NCI-H2196 (cell line): ENCODE data around the gene FEM1C.

Source experiments
- DNase-seq: peaks from one replicate; lab custom pipeline; 2025; ENCODE audit not compliant: unreplicated experiment; lab: John Stamatoyannopoulos, UW

Gene FEM1C

DNA sequence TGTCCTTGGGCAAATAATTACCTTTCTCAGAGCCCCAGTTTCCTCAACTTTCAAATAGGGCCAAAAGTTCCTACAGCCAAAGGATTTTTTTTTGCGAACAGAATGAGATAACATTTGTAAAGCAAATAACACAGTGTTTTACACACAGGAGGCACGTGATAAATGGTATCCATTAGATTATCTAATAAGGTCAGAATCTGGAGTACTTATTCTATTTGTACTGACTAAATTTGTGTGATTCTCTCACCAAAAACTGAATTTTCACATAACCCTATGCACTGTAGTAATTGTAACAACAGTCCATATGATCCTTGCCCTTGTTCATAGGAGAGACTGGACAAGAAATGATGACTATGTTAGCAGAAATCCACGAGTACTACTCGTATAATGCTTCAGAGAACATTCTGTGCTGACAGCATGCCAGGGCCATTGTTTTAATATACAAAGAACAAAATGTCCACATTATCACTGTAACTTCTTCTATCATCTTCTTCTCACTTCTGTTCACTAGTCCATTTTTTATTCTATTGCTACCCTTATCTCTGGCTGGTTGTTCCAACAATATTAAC, 13.9 kb upstream of the FEM1C start:
- no peak for DNase-seq

DNA sequence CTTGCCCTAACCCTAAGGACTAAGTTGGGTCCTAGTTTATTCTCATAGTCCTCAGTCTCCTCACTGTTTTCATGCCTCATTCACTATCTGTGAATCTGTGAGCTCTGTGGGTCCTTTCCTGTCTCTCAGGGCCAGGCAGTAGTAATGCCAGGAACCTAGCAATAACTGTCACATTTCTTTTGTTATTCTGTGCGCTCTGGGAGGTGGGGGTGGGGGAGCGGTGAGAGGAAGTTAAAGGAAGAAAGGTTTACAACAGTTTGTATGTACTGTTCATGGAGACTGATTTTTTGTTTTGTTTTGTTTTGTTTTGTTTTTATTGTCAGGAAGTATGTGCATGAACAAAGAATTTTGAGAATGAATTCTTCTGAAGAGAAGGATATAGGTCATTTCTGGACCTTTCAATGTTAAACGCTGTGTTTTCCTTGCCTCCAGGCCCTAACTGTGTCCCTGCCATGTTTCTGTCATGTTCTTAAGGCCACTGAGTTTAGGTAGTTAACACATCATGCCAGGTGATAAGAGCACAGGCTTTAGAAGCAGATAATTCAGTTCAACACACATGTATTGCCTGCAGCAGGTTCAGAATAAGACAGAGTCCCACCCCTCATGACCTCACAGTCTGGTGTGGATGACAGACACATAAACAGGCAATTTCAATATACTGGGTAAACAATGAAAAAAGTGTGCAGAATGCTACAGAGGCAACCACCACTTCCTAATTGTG, 13.3 kb upstream of the FEM1C start:
- DNase-seq, result no peak

DNA sequence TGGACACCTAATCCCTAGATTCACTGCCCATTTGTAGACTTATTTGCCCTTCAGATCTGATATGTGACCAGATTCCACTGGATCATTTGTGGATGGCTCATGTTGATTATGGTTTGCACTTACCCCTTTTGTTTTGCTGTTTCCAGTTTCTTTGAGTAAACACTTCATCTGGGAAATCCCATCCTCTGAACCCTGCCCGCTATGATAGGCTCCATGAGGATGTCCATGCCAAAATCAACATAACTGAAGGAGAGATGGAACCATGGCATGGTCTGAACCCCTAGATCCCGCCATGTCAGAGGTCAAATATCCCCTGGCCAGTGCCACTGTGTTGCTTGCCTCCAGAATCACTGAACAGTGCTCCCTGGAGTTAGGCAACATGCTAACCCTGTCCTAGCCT, 11.7 kb upstream of the FEM1C start:
- no peak for DNase-seq

DNA sequence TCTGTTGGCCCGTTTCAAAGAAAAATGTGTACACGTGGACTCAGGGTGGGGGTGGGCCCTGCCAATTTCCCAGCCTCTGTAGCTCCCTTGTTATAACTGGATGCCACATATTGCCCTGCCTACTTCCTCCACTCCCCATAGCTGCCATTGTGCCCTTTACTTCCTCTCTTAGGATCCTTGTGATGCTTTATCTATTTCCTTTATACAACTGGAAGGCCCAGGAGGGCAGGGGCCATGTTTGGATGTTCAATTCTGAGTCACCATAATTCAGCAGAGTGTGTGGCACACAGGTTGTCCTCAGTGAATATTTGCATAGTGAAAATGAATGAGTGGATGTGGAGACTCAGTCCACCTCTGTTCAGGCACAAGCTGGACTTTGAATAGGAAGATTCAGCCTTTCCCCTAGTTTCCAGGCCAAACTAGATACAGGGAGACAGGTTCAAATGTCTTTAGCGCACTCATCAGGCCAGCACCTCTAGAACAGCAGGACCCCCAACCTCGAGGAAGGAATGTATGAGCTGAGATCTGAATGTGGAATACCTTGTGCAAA, 10.6 kb upstream of the FEM1C start:
- DNase-seq, result no peak

DNA sequence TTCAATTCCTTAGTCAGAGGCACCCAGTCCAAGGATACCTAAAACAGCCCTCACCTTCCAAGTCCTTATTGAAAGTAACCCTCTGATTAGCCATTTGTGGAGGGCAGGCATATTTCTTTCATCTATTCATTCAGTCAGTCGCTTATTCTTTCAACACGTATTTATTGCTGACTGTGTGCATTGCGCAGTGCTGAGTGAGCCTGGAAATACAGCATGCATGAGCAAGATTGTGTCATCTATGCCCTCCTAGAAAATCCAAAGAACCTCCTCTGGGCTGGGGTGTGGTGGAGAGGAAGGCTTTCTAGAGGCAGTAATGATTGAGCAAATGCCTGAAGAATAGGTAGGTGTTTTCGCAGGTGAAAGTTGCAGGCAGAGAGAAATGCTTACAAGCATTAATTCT, 8.5 kb upstream of the FEM1C start:
- no peak for DNase-seq

DNA sequence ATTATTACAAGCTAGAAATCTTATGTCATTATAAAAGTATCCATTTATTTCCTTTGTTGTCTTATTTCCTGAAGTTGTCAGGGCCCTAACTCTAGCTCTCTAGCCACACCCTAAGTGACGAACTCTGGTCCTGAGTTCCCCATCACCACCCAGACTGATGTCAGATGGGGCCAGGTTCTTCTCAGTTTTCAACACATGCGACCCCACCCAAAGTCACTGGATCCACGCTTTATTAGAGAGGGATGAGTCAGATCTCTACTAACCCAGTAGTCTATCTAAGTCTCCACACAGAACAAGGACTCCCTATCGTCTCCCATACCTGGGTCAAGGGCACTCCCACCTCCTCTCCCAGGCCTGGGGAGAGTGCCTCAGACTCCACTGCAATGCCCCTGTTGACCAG, 6.8 kb upstream of the FEM1C start:
- no peak for DNase-seq

DNA sequence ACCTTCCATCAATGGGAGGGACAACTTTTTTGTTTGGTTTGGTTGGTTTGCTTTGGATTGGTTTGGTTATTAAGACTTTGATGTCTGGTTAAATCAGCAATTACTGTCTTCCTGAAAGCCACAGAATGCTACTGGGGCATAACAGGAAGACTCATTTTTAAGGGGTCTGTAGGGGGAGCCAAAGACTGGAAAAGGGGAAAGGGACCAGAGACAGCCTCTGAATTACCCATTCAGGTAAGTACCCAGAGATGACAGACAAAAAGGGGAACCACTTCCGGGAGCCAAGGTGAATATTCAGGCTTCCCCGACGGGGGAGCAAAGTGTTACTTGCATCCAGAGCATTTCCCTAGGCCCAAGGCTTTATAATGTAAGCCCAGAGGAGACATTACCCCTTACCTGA, 4.6 kb upstream of the FEM1C start:
- no peak for DNase-seq

DNA sequence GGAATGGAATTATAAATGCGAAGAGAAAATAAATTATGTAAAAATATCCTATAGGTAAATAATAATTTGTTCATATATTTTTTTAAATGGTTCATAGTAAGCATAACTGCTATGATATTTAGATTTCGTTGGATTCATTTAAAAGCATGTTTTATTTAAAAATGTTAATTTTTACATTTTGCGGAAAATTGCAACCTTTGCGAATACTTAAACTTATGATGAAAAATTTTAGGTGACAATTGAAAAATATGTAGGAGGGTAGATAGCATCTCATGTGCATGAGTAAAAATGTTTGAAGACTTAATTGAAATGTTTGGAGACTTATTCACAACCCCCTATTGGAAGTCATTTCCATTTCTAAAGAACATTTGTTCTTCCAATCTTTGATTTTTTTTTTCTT, 4.1 kb upstream of the FEM1C start:
- DNase-seq, result no peak

DNA sequence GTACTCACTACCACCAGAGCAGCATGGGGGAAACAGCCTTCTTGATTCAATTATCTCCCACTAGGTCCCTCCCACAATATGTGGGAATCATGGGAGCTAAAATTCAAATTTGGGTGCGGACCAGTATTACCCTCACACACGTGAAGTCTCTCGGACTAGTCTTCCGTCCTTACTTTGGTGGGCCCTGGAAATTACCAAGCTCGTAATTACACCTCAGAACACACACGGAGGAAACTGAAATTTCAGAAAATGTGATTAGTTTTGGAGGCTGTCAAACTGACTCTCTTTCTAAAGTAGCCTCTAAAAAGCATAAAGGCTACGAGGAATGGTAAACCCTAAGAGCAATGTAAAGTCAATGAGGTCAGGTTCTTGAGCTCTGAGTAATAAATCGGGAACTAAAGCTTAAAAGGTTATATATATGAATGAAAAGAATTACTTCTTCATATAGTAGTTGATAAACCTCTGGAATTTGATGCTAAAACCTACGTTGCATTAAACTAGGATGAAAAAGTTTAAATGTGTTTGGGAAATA, 842 bp upstream of the FEM1C start:
- no peak for DNase-seq

DNA sequence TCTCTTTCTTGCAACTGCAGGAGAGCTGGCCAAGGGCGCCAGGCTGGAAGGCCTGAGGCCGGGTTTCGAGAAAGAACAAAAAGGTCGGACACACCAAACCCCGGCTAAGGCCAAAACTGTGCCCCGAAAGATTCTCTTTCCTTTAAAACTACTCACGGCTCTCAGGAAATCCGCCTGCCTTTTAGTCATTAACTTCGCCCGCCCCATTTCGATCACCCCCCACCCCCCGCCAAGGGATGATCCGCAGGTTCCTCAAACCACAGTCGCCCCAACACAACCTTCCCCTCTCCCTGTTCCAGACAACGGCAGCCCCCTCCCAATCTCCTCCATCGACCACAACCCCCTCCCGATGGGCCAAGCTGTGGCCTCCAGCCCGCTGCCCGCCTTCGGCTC, 536 bp downstream of the FEM1C start:
- no peak for DNase-seq

DNA sequence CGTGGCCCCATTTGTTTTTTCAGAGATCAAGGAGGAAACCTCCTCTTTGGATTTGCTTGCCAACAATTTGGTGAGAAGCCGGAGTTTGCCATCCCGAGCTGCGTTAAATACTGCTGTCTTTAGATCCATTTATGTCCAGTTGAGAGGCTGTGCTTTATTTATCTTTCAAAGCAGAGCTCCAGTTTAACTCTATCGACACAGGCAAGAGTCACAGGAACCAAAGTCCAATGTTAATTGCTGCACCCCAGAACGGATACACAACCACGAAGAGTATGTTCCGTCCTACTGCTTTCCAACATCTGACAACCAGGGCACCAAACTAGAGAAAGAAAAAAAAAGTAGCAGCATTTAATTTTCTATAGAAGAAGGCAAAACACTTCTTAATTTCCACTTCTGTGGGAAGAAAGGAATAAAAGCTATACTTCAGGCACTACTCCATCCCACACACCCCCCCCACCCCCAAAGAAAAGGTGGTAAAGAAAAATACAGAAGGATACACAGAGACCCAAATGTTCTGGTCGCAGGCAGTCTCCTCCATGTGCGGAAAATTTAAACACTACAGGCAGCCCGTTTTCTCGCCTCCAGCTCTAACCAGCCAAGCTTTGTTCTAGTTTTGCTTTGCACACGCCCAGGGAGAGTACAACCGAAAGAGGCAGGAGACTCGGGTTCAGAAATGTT, 1.1 kb downstream of the FEM1C start:
- DNase-seq, result no peak

DNA sequence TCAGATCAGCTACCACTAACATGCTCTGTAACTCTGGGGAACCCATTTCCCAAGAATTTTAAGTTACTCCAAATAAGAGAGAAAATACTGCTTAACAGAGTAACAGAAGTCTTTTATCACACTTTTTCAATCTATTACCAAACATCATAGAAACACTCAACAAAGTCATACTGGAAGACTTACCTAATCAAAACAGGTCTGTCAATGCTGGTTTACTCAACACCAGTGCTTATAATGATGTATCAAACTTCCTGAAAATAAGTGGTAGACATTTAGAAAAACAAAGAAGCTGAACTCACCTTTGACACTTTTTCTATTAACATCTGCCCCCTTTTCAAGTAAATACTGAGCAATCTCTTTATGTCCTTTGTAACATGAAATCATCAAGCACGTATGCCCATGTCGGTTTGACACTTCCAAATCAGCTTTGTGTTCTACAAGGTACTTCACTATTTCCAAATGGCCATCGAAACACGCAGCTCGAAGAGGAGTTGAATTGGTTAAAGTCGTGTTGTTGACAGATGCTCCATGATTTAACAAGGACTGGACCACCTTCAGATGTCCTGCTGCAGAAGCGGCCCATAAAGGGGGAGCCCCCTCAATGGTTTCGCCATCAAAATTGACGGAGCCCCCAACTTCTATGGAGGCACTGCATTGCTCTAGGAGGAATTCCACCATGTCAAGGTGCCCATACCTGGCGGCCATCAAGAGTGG, 1.8 kb downstream of the FEM1C start:
- DNase-seq, result no peak

DNA sequence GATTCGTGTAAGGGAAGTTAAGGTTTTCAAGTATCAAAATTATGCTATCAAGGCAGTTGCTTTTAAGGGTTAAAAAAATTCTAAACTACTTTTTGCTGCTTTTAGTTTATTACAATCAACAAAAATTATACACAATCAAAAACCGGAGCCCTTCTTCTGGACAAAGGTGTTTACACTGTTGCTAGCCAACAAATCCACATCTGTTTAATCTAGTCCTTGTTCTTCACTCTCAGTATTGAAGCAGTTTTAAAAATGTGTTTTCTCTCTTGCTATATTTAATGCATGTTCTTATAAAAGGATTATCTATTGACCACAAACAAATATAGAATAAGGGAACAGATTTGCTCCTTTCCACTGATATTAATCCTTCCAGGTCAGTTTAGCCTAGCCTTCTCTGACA, 2.5 kb downstream of the FEM1C start:
- no peak for DNase-seq

DNA sequence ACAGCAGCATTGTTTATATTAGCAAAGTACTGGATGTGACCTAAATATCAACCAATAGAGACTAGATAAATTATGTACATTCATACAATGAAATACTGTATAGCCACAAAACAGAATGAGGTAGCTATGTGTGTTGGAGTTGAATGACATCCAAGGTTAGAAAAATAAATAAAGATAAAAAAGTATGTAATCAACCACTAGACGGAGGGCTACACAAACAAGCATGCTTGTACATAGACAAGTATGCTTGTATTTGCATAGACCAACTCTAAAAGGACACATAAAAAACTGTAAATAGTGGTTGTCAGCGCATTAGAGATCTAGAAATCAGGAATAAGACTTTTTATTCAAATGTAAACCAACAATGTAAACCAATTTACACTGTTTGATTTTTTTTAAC, 3.0 kb downstream of the FEM1C start:
- DNase-seq, result no peak

DNA sequence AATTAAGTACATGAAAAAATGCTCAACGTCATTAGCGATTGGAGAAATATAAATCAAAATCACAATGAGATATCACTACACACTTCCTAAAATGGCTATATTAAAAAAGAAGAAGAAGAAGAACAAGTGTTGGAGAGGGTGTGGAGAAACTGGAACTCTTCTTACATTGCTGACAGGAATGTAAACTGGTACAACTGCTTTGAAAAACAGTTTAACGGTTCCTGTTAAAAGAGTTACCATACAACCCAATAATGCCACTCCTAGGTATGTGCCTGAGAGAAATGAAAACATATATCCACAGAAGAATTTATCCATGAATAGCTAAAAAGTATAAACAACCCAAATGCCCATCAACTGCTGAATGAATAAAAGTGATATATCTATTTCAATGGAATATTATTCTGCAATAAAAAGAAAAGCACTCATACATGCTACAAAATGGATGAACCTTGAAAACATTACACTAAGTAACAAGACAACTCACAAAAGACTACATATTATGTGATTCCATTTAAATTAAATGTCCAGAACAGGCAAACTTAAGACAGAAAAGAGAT, 9.0 kb downstream of the FEM1C start:
- DNase-seq, result no peak

DNA sequence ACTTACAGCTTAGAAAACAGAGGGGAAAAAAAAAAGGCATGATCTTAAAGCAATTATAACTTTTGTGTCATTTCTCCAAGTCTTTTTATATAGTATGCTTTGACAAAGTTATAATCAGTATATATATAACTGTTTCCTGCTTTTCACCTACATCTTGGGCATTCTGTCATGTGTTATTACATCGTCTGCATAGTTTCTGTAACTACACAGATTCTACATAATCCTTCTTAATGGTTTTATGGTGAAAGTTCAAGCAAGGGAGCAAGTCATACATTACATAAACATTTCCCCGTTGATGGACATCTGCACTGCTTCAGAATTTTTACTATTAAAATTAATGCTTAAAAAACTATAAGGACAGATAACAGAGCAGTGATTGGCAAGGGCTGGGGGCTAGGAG, 12.1 kb downstream of the FEM1C start:
- no peak for DNase-seq

DNA sequence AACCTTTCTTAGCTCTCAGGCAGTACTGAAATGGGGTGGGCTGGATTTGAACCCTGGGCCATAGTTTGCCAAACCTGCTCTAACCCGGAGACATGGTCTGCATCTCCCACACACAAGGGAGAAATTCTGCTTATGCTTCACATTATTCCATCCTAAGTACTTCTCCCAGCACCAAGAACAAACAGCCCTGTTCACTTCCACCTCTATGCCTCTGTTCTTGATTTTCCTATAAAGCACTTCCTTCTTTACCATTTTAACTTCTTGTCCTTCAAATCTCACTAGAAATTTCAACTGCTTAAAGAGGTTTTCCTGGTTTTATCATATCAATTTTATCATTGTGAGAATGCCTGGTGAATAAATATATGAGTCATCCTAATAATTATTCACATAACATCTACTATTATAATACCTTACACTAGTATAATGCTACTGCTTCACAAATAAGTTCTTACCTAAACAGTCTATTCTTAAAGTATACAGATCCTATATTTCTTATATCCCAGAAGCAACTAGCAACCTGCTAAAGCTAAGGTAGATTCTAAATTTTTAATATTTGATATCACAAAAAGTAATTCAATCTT, 12.7 kb downstream of the FEM1C start:
- no peak for DNase-seq

DNA sequence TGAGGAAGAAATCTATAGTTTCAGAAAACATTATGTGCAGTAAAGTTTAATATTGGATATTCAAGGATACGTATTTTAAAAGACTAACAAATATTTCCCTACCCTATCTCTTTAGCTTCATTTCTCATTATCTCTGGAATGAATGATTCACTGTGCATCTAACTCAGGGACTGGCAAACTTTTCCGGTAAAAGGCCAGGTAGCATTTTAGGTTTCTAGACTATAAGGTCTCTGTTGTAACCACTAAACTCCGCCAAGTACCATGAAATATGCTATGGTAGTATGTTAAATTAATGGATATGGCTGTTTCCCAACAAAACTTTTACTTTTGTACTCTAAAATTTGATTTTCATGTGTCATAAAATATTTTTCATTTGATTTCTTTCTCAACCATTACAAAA, 13.2 kb downstream of the FEM1C start:
- DNase-seq, result no peak

DNA sequence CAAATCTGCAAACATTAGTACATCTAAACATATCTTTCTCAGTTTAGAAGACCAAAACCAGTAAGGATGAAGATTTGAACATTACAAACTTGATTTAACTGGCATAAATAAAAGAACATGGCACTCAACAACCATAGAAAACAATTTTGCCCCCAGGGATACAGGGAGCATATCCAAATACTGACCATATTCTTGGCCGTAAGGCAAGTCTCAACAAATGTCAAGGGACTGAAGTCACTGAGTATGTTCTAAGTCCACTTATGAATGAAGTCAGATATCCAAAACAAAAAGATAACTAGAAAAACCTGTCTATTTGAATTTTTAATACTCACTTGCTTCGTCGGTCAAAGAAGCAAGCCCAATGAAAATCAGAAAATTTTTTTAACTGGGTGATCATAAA, 14.1 kb downstream of the FEM1C start:
- DNase-seq, result no peak

DNA sequence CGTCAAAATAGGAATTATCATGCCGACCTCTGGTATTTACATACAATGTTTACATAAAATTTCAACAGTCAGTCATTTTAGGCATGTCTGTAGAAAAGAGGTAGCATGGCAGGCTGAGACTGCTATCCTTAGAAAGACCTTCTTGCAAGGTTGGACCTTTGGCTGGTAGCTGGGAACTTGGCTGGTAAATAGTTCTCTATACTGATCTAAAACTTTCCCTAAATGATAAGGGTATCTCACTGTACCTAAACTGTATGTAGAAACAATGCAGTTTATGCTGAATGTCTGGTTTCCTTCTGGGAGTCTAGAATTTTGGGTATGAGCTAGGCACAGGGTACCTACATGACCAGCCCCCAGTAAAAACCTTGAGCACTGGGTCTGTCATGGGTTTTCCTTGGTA, 18.0 kb downstream of the FEM1C start:
- no peak for DNase-seq
